ENCODE results near the gene BCL2L15.

The BCL2L15 gene

GRCh38 chr1:113872219-113872935 lies 15.0 kb downstream of the BCL2L15 start:
- TF ChIP-seq CTCF (IDR thresholded peaks at IDR 0.05; ENCODE audit: borderline replicate concordance, insufficient read depth, low read depth, low read length) = no peak
- no peak overlapping the region for H3K4me3 ChIP-seq (ENCODE audit: low read depth, low read length)

GRCh38 chr1:113871597-113872113 lies 15.7 kb downstream of the BCL2L15 start, which contains the start of gene PTPN22:
TSS of gene PTPN22 (minus strand) at chr1:113871712.
- H3K4me3 ChIP-seq (ENCODE audit: low read depth, low read length) = peak within 1 kb of the TSS; percentile 54
- no peak for TF ChIP-seq CTCF (IDR thresholded peaks at IDR 0.05; ENCODE audit: borderline replicate concordance, insufficient read depth, low read depth, low read length)

GRCh38 chr1:113870778-113871177 lies 16.6 kb downstream of the BCL2L15 start:
- H3K4me3 ChIP-seq (ENCODE audit: low read depth, low read length) = peak overlapping the region; percentile 54
- TF ChIP-seq CTCF (IDR thresholded peaks at IDR 0.05; ENCODE audit: borderline replicate concordance, insufficient read depth, low read depth, low read length) = no peak

- no peak for TF ChIP-seq CTCF (IDR thresholded peaks at IDR 0.05; ENCODE audit: borderline replicate concordance, insufficient read depth, low read depth, low read length)
- H3K4me3 ChIP-seq (ENCODE audit: low read depth, low read length) = no peak overlapping the region
Measured at GRCh38 chr1:113868387-113869083, 18.8 kb downstream of the BCL2L15 start.

GRCh38 chr1:113861641-113862040 lies 25.7 kb downstream of the BCL2L15 start:
- H3K4me3 ChIP-seq (ENCODE audit: low read depth, low read length) = no peak overlapping the region
- no peak for TF ChIP-seq CTCF (IDR thresholded peaks at IDR 0.05; ENCODE audit: borderline replicate concordance, insufficient read depth, low read depth, low read length)

- no peak for TF ChIP-seq CTCF (IDR thresholded peaks at IDR 0.05; ENCODE audit: borderline replicate concordance, insufficient read depth, low read depth, low read length)
- no peak overlapping the region for H3K4me3 ChIP-seq (ENCODE audit: low read depth, low read length)
Measured at GRCh38 chr1:113860891-113861290, 26.5 kb downstream of the BCL2L15 start.
